GM19463 (cell line): ENCODE measurements around the gene GBP7.
"Not testable (repeated sequence)": the region's sequence is repeated elsewhere in the genome, so short reads cannot be mapped to it uniquely, and the experiment has no call there.

ENCODE experiments used
- ATAC-seq: cut with Tn5 transposase; IDR thresholded peaks from one replicate; pipeline ENCODE4 v1.9.1; 2021; ENCODE audit warnings: mild to moderate bottlenecking, moderate library complexity; ENCODE audit not compliant: unreplicated experiment

GBP7 gene

DNA sequence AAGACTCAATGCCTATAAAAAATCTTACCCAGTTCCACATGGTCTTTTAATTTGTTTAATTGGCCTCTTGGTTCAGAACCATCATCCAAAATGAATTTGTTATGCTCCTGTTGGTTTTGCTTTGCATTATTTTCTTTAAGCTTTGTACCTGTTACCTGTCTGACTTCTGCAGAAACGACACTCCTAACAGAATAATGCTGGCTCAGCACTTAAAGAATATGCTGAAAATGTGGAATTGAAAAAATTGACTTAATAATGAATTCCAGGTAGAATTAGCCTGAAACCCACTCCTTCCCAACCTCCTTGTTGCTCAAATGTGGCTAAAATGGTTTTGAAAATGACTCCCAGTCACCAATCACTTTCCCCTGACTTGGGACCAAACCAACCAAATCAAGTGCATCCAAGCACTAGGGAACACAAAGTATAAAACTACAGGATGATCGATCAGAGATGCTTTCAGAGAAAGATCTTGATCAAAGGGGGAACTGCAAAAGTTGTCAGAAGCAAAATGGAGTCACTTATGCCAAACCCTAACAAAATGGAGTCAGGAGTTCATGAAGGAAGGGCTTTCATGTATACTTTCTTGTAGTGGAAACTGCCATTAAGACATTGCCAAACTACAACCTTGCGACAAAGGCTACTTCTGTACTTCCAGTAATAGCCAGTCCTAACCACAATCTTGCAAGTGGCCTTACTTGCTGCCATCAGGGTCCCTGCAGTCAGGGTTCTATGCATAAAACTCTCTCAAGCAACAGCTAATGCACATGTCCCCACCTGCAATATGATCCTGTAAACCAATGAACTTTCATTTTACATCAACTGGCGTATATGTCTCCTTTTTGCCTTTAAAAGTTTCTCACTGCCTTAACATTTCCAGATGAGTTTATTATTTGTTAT is 5.4 kb downstream of the GBP7 start:
- ATAC-seq, result peak; percentile 33

DNA sequence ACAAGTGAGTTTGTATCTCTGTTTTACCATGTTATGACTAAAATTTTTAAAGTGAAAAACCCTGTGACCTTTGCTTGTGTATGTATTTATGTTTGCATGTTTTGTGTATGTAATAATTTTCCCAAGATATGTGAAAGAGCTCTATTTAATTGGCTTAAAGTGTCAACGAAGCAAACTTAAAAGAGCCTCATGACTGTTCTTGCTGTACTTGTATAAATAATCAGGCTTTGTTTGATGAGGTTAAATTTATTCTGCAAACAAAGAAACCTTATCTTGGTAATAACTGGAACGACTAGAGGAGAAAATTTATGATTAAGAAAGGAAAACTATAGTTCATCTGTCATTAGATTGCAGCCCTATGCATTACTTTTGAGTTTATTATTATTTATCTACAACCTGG is 6.6 kb downstream of the GBP7 start:
- ATAC-seq, result no peak

DNA sequence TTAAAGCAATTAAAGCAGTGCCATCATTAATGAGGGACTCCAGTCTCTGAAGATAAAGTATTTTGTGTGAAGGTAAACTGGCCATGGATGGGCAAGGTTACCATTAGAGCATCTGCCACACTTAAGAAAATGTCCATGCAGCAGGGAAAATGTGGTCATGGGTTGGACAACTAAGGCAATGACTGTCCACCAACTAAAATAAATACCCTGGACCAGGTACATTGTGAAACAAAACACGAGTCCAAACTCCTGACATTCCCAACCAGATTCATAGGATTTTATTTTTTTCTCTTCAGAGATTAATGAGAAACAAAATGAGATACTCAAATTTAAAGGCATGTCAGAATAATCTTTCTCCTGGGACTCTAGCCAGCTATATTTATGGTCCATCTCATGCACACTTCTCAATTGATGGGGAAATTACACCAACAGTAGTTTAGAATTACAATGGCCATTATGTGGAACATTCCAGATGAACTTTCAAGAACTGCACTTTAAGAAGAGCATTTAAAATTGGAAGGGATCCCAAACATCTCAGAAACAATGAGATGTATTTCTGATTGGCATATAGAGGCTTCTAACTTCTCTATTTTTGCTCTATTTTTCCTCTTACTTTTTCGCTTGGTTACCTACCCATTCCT is 8.1 kb downstream of the GBP7 start:
- no peak for ATAC-seq

DNA sequence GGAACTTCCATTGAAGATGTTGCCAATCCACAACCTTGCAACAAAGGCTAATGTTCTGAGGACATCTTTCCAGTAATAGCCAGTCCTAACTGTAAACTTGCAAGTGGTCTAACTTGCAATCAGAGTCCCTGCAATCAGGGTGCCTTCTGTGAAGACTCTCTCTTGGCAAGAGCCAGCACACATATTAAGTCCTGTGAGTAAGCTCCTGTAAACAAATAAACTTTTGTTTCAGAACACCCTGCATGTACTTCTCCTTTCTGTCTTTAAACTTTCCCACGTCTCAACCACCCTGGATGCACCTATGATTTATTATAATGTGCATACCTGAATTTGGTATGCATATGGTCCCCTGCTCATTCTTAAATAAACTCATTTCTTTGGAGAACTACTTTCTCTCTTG is 9.1 kb downstream of the GBP7 start:
- no peak for ATAC-seq

DNA sequence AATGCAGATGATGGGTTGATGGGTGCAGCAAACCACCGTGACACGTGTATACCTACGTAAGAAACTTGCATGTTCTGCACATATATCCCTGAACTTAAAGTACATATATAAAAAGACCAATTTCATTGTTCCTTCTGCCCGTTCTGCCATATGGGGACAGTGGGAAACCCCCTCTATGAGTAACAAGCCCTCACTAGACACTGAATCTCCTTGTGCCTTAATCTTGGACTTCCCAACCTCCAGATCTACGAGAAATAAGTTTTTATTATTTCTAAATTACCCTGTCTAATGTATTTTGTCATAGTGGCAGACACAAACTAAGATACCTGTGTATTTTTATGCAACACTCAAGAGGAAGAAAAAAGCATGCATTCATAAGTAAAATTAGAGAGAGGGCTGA is 10.0 kb downstream of the GBP7 start:
- ATAC-seq, result no peak

DNA sequence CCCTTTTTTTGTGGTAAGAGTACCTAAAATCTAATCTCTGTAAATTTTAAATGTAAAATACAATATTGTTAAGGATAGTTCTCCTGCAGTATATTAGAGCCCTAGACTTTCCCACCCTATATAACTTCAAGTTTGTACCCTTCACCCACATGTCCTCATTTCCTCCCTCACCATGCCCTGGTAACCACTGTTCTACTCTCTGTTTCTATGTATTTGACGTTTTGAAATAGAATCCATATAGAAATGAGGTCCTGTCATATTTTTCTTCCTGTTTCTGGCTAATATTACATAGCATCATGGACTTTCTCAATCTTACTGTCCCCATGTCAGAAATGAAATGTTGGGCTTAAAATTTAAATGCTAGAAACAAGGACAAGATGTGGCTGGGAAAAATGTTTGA is 24.8 kb downstream of the GBP7 start:
- ATAC-seq, result no peak

DNA sequence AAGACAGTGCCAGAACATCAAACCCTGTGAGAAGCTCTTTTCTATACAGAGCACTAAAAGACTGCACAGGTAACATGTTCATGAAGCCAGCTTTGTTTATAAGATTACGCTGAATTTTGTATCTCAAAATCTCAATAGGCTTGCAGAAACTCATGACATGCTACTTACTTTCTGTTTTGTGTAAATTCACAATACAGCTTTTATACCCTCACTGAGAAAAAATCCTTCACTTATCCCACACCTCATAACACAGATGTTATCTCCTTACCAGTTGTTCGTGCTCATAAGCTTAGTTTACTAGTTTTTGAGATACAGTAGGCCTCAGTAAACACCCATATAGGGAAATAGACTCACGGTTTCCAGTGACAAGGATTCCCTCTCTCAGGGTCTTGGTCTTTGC is 25.8 kb downstream of the GBP7 start:
- no peak for ATAC-seq

DNA sequence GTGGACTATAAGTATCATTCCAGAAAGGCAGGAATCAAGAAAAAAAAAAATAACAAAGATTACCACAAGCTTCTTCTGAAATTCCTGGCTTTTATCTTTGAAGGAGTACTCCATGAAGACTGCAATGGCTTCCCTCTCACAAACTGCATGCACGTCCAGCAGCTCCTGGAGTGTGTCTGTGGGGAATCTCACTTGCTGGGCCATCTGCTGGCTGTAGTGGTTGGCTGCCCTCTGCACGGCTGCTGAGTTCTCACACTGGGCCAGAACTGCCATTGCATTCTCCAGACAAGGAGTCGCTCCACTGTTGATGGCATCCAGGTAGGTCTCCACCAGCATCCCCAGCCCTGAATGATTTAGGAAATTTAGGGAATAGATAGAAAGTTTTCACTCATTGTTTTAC is 26.6 kb downstream of the GBP7 start:
- ATAC-seq, result no peak

DNA sequence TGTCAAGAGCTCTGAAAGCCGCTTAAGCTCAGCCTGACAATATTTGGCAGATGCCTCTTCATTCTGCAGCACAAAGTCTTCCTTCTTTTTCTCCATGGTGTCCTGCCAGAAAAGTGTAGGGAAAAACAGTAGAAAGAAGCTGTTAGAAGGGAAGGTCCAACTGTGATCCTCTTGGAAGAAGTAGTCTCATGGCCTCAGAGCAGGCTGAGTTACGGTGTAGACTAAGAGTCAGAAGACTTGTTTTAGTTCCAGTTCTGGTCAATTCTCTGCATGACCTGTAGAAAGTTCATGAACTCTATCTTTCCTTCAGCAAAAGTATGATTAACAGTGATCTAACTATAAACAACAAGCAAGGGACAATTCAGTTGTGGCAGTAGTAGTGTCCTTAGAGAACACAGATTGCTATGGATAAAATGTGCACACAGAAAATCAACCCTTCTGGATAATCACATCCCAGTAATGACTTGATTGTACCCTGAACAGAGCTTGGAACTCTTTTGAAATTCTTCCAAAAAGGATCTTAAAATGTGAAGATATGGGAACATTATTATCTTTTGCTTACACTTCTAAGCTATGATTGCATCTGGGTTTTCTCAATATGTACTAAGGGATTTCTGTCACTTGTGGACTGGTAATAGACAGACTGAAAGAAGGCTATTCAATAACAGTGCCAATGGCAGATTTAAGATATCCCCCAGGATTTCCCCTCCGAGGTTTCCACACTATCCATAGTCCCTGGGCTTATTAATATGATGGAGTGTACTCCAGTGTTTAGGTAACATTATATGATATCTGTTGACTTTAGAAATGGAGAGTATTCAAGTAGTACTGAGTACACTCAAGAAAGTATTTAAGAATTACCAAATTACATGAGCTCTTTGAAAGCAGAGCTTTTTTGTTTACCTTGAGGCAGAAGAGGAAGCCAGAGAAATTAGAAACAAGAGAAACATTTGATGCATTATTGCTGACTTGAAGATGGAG is 27.8 kb downstream of the GBP7 start:
- no peak for ATAC-seq

DNA sequence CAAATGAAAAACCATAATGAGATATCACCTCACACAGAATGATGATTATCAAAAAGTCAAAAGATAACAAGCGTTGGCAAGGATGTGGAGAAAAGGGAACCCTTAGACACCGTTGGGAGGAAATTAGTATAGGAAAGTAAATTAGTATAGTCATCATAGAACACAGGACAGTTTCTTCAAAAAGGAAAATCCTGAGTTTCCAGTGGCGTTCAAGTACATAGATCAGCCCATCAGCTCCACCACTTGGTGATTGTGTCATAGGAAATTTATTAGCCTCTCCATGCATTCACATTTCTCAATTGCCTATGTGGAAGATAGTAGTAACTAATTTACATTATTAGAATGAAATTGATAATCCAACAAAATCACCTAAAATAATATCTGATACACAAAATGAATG is 29.1 kb downstream of the GBP7 start:
- no peak for ATAC-seq

DNA sequence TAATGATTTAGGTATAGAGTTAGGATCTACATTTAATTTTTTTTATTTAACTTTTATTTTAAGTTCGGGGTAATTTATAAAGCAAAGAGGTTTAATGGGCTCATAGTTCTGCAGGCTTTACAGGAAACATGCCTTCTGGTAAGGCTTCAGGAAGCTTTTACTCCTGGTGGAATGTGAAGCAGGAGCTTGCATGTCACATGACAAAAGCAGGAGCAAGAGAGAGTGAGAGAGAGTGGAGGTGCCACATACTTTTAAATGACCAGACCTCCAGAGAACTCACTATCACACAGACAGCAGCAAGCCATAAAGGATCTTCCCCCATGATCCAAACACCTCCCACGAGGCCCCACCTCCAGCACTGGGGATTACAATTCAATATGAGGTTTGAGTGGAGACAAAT is 32.3 kb downstream of the GBP7 start:
- no peak for ATAC-seq

DNA sequence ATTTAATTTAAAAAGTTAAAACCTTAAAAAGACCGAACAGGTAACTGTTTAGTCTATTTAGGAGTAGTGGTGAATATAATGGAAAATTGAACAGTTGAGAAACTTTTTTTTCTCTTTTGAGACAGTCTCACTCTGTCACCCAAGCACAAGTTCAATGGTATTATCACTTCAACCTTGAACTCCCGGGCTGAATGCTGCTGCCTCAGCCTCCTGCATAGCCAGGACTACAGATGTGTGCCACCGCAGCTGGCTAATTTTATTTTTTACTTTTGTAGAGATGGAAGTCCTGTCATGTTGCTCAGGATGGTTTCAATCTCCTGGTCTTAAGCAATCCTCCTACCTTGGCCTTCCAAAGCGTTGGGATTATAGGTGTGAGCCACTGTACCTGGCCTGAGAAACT is 33.6 kb downstream of the GBP7 start:
- no peak for ATAC-seq

DNA sequence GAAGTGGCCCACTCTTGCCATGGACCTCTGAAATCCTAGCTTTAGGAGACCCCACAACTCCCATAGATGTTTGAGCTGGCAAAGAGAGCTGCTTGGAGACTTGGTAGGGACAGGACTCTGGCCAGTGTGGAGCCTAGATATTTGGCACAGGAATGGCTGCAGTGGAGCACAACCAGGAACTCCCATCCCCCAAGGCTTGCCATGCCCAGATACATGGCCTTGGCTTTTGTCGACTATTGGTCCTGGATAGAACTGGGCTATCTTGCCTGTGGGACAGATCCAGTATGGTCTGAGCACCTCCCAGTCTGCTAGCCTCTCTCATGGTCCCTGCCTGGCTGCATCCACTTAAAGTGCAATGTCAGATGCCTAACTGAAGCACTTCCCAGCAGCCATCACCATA is 42.1 kb downstream of the GBP7 start:
- ATAC-seq, result no peak

DNA sequence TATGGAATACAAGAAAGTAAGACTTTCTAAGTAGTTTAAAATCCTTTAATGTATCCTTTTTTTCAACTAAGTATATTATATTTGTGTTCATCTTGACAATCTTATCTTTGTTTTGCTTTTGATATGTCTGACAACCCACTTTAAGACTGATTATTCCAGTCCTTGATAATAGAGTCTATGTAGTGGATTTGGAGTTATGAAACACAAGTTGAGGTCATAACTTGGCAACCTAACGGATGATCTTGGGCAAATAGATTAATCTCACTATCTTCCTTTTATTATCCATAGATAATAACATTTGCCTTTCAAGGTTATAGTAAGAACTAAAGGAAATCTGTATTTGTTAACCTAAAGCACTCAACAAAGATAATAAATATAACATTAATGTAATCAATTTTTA is 45.1 kb downstream of the GBP7 start:
- ATAC-seq, result no peak

DNA sequence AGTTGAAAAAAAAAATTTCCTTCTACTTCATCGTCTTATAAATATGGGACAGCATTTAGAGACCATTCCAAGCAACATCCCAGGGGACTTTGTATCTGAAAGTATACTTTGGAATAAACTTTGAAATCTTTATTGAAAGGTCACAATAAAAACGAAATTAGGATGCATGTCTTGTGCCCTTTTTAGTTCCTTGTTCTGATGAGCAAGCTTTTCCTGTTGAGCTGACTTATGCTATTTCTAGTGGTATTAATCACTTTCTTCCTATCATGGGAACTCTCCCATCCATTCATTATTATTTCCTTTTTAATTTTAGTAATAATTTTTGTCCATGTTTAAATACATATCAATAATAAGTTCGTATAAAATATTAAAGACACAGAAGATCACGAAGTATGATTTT is 45.9 kb downstream of the GBP7 start:
- no peak for ATAC-seq

DNA sequence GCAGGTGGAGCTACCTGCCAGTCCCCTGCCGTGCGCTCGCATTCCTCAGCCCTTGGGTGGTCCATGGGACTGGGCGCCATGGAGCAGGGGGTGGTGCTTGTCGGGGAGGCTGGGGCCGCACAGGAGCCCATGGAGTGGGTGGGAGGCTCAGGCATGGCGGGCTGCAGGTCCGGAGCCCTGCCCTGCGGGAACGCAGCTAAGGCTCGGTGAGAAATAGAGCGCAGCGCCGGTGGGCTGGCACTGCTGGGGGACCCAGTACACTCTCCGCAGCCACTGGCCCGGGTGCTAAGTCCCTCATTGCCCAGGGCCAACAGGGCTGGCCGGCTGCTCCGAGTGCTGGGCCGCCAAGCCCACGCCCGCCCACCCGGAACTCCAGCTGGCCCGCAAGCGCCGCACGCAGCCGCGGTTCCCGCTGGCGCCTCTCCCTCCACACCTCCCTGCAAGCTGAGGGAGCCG is 47.8 kb downstream of the GBP7 start:
- not testable (repeated sequence) for ATAC-seq

DNA sequence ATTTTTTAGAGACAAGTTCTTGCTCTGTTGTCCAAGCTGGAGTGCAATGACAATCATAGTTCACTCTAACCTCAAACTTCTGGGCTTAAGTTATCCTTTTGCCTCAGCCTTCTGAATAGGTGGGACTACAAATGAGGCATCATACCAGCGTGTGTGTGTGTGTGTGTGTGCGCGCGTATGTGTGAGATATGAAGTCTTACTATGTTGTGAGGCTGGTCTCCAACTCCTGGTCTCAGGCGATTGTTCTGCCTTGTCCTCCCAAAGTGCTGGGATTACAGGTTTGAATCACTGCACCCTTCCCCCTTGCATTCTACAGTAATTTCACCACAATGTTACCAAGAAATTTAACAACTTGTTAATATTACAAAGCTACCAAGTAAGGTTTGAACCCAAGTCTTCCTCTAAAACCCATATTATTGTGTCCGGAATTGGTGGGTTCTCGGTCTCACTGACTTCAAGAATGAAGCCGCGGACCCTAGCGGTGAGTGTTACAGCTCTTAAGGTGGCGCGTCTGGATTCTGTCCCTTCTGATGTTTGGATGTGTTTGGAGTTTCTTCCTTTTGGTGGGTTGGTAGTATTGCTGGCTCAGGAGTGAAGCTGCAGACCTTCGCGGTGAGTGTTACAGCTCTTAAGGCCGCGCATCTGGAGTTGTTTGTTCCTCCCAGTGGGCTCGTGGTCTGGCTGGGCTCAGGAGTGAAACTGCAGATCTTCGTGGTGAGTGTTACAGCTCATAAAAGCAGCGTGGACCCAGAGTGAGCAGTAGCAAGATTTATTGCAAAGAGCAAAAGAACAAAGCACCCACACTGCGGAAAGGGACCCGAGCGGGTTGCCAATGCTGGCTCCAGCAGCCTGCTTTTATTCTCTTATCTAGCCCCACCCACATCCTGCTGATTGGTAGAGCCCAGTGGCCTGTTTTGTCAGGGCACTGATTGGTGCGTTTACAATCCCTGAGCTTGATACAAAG is 48.9 kb downstream of the GBP7 start:
- not testable (repeated sequence) for ATAC-seq

DNA sequence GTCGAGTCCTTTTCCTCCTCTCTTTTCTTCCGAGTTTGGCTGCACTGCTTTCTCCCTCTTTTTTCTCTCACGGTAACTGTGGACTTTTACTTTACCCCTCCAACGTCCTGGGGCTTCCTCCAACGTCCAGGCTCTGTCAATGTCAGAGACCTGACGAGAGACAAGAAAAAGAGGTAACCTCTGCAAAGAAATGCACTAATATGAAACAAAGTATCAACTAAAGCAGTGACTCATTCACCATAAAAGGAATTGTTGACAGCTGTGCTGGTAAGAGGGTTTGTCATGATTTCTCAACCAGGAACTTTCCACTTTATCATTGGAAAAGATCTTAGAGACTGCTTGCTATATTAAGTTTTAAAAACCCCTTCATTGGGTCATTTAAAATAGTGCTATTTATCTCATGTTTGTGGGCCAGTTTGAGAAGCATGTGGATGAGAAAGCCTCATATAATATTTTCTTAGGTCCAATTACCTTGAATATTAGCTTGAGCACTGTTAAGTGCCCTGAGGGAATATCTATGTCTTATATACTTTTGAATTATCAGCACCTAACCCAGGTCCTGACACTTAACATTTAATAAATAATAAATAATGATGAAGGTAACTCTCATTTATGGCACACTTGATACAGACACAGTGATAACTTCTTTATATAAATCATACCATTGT is 49.8 kb downstream of the GBP7 start, which contains the start of gene GBP2:
TSS of gene GBP2 (minus strand) at position 202 of the 668 bp plus-strand sequence. CDS start 4,148 bp downstream, outside the sequence.
- ATAC-seq, result peak; percentile 78

DNA sequence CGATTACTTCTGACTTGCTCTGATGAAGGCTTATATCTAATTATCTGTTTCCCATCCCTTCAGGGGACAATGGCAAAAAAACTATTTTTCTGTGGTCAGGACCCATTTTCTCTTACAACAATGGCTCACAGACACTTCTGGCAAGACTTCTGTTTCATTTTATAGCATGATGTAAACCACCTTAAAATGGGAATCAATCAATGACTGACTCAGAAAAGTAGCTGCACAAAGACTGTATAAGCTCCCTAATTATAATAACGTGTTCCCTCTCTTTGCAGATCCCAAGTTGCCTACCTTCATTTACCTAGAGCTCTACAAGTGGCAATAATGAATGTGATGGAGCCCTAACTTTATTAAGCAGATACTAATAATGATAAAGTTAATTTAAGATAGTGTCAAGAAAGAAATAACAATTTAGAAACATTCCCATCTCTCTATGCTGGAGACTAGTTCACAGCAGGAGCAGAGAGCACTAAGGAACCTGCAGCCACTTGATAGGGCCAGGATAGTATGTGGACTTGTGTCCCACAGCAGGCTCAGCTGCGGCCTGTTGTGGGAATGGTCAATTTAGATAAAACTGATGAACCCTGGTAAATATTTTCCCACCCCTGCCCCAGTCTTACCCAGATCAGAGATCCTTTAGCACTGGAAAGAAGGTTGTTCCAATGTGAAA is 50.4 kb downstream of the GBP7 start:
- ATAC-seq, result peak; percentile 18
